GM19372 (cell line): ENCODE measurements around the gene ZSCAN1.
A peak's percentile ranks its signal among the peaks of the same experiment; 100 is the strongest.
"Not testable (repeated sequence)": the region's sequence is repeated elsewhere in the genome, so short reads cannot be mapped to it uniquely, and the experiment has no call there.

ENCODE experiments used
- ATAC-seq: cut with Tn5 transposase; IDR thresholded peaks from one replicate; pipeline ENCODE4 v1.9.1; 2021; ENCODE audit warnings: mild to moderate bottlenecking, low read depth, moderate library complexity; ENCODE audit not compliant: unreplicated experiment

The ZSCAN1 gene, protein sequence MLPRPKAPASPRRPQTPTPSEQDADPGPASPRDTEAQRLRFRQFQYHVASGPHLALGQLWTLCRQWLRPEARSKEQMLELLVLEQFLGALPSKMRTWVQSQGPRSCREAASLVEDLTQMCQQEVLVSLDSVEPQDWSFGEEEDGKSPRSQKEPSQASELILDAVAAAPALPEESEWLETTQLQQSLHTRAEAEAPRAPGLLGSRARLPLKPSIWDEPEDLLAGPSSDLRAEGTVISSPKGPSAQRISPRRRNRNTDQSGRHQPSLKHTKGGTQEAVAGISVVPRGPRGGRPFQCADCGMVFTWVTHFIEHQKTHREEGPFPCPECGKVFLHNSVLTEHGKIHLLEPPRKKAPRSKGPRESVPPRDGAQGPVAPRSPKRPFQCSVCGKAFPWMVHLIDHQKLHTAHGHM

GRCh38 chr19:58033741-58034476 lies at the start of gene ZSCAN1:
ZSCAN1 (plus strand) TSS chr19:58034025; CDS start chr19:58037837, 3,812 bp downstream.
- no peak for ATAC-seq

- ATAC-seq, result no peak
These were observed 41.0 kb upstream of the ZSCAN1 start for GRCh38 chr19:57992841-57993240.

DNA sequence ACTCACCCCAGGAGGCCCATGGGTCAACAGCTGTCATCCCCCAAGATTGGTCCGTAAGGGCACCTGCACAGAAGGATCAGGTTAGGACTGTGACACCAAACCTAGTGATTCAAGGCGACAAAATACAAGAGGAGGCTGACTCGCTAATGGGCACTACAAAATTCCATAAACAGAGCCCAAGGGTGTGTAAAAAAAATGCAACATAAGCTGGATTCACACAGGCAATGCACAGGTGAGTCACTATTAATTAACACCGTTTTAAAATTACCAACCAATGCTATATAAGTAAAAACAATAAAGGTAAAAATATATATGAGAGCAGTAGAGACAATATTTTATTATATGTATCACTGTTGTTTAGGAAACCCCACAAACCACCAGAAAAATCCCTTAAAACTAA lies 33.1 kb upstream of the ZSCAN1 start:
- ATAC-seq, result no peak

- no peak for ATAC-seq
These were observed 31.9 kb upstream of the ZSCAN1 start for GRCh38 chr19:58001895-58002369.

DNA sequence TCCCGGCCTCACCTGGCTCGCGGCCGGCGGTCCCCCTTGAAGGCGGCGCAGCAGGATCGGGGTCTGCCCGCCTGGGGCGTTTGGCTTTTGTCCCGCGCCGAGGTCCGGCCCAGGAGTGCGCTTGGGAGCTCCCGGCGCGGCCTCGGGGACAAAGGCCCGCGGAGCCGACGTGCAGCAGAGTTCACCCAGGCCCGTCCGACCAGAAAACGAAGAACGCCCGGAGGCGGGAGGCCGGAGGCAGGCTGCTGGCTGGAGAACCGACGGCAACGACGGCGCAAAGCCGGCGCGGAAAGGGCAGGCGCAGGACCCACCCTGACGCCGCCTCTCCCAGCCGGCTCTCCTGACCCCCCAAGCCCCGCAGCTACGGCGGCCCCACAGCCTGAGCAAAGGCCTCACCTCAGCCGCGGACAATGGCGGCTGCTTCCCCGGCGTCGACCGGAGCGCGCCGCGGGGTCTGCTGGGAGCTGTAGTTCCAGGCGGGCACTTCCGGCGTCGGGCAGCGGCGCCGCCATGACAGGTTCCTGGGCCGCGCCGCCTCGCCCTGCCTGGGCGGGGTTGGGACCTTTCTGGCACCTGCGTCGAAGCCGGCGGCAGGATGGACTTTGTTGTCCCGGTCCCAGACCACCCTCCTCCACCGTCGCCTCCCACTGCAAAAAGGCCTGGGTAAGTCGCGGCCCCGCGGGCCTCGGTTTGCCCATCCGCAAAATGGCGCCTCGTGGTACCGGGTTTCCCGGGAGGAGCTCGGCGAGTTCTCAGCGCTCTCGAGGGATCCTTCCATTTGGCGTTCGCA lies 31.2 kb upstream of the ZSCAN1 start, which contains the start of gene ZNF606:
Gene ZNF606 (minus strand): TSS at position 437 of the 790 bp plus-strand sequence. CDS start 1,501 bp downstream, outside the sequence.
- ATAC-seq, result peak; percentile 88

GRCh38 chr19:58003174-58003828 lies 30.5 kb upstream of the ZSCAN1 start:
- no peak for ATAC-seq

DNA sequence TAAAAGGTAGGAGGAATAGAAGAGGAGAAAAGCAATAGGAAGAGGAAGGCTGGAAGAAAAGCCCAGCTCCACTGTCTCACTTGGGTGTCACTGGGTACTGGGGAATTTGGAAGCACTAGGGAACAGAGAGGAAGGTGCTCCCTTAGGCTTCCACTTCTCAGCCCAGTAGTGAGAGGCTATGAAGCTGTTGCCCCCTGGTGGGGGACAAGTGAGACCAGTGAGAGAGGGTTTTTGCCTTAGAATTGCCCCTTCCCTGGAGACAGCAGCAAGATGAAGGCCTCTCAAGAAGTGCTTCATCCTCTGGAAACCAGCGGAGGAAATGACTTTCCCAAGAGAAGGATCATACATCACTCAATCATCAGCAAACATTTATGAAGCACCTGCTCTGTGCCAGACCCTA lies 26.5 kb upstream of the ZSCAN1 start:
- no peak for ATAC-seq

- ATAC-seq, result not testable (repeated sequence)
These were observed 24.9 kb upstream of the ZSCAN1 start for GRCh38 chr19:58008877-58009276.

DNA sequence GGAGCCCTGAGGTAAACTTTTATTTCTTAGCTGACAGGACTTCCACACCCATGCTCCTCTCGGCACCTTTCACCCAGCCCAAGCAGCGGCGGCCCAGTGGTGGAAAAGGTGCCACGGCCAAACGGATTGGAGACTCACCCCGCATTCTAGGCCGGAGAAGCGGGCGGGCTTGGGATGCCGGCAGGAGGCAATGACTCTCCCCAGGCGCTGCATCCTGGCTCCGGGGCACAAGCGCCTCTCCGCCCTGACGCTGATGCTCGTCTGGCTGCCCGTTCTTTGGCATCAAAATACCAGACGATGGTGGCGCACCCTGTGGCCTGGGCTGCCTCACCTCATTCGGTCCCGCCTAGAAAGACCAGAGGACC lies 24.5 kb upstream of the ZSCAN1 start:
- ATAC-seq, result no peak

- ATAC-seq, result peak; percentile 54
These were observed 24.0 kb upstream of the ZSCAN1 start for GRCh38 chr19:58009666-58010301.

GRCh38 chr19:58010507-58010906 lies 23.3 kb upstream of the ZSCAN1 start:
- ATAC-seq, result no peak

DNA sequence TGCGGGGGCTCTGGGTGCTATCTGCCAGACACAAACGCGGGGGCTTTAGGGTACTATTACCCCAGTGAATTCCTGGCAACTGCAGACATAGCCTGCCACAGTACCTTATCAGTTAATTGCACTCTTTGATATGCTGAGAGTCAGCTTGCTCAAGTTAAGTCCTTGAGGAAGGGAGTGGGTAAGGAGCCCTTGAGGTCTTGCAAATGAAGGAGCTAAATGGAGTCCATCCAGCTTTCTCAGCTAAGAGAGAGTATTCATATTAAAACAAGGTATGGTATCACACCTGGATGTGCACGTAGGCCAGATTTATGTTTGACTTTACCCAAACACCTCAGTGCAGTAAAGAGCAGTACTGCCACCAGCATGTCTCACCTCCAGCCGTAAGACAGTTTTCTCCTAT lies 19.7 kb upstream of the ZSCAN1 start:
- ATAC-seq, result no peak

DNA sequence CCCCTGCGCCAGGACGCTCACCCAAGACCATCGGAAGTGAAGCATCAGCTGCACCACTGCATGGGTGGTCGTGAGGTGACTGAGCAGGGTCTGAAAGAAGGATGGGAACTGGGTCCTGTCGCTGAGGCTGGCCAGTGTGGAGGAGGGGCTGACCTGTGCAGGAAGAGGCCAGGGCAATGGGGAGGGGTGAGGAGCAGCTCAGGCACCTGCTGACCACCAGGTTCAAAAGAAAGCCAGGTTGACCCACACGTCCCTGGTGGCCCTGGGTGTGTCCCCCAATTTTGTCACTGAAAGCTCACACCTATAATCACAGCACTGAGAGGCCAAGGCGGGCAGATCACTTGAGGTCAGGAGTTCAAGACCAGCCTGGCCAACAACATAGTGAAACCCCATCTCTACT lies 13.7 kb upstream of the ZSCAN1 start:
- no peak for ATAC-seq

GRCh38 chr19:58021541-58022282 lies 12.1 kb upstream of the ZSCAN1 start:
- no peak for ATAC-seq

DNA sequence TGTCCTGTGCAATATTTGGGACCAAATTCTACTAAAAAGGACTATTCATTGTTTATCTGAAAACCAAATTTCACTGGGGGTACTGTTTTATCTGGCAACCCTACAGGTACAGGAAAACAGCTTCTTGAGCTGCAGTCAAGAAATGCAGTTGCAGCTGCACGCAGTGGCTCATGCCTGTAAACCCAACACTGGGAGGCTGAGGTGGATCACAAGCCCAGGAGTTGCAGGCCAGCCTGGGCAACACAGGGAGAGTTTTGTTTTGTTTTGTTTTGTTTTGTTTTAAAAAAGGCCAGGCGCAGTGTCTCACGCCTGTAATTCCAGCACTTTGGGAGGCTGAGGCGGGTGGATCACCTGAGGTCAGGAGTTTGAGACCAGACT lies 11.6 kb upstream of the ZSCAN1 start:
- no peak for ATAC-seq

DNA sequence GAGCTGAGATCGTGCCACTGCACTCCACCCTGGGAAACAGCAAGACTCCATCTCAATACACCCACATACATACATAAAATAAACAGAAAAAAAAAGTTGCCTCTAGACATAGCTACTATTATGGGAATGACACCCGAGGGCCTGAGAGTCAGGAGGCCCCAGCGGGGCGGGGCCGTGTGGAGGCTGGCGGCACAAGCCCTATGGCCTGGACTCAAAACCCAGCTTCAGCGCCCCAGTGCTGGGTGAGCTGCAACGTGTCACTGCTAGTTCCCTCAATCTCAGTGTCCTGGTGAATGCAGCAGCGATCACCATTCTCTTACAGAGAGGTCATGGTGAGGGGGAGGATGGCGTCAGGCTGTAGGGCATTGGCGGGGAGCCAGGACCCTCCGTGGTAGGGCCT lies 9.2 kb upstream of the ZSCAN1 start:
- no peak for ATAC-seq

DNA sequence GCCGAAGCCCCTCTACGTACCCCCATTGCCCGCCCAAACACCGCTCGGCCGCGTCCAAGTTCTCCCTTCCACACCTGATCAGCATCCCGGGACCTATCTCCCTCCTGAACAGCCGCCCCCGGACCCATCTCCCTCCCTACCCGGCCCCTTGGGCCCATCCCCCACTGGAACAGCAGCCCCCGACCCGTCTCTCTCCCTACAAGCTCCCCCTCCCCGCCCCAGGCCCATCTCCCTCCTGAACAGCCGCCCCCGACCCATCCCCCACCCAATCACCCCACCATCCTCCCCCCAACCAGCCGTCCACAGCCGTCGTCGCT lies 610 bp downstream of the ZSCAN1 start:
- no peak for ATAC-seq

DNA sequence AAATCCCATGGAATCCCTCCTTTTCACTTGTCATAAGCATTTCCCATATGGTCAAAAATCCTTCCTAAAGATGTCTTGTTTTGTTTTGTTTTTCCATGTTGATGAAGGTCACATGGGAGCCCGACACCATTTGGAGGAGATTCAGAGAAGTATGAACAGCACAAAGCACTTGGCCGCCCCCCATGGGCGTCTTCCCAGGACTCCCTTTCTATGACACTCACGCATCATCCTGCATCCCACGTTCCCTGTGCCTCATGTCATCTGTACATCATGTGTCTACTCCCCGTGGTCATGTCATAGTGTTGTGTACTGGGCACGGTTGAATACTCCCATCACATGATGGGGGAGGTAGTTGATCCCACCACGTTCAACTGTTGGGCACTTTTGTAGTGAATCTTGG lies 2.0 kb downstream of the ZSCAN1 start:
- ATAC-seq, result no peak

GRCh38 chr19:58037927-58038687 lies 4.3 kb downstream of the ZSCAN1 start:
- no peak for ATAC-seq
